Stimulated activated CD4-positive, alpha-beta T cell treated with anti-CD3 and anti-CD28 coated beads, TNF-alpha, amount 100 ng/mL, for 1 hour (primary cell): Measurements from ENCODE around the gene TNIK.
"Not testable (repeated sequence)": the region's sequence is repeated elsewhere in the genome, so short reads cannot be mapped to it uniquely, and the experiment has no call there.

Experiments used
- DNase-seq, 3 donors: peaks; one replicate each; pipeline ENCODE4 v3.0.0-alpha.2; 2020; ENCODE audit warnings: low read depth in 3 of 3, low spot score in 1 of 3

TNIK gene

DNA sequence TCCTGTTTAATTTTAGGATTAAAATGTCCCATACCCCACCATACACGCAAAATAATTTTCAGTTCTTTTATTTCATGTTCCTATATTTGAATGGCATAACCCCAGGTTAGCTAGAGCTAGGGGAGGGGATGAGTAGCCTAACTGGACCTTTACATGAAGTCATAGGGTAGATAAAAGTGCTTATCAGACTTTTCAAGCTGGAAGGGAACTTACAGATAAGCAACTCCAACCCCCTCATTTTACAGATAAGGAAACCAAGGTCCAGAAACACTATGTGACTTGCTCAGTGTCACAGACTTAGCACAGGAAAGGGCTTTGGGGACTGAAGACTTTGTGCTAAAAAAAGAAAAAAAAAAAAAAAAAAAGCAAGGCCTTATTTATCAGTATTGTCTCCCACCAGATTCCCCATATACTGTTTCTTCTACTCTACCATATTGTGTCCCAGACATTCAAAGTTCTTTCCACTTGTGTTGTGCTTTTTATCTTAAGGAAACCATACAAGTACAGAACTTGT lies 10.6 kb upstream of the TNIK start:
- no peak for DNase-seq

DNA sequence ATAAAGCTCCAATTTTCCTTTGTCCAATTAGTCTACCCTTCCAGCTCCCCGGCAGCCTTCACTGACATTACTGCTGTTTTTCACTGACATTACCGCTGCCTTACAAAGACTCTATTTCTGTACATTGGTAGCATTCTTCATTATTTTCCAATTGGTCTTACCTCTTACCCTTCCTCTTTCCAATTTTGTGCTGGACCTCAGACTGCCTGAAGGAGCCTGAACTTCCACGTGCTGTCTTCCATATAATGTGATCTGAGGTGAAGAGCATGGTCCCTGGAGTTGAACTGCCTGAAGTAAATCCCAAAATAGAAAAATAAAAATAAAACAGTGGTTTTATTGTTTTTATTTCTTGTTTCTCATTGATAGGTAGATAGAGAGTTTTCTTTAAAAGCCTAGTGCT lies 9.2 kb upstream of the TNIK start:
- DNase-seq = no peak

DNA sequence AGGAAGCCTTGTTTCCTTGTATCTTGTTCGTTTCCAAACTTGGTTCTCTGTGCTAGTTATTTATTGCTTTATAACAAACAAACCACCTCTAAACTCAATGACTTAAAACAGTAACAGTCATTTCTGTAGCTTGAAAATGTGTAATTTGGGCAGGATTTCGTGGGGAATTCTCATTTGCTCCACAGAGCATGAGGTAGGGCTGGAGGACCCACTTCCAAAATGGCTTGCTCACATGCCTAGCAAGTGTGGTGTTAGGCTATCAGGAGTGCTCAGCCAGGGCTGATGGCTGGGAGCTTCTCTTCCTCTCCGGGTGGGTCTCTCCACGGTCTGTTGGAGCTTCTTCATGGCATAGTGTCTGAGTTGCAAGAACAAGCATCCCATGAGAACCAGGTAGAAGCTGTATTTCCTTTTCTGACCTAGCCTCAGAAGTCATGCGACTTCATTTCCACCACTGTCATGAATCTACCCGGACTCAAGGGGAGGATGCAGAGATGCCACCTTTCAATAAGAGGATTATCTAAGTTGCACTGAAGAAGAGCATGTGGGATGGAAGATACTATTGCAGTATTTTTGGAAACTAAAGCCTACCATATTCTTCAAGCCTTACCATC lies 8.2 kb upstream of the TNIK start:
- no peak for DNase-seq

DNA sequence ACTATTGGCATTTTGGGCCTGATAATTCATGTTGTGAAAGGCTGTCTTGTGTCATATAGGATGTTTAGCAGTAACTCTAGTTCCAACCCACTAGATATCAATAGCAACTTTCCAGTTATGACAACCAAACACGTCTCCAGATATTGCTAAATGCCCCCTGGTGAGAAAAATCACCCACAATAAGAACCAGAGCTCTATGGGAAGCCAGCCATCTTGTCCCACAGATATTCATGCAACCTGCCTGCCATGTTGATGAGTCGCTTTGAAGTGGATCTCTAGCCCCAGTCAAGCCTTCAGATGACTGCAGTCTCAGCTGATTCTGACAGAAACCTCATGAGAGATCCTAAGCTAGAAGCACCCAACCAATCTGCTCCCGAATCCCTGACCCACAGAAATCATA lies 5.6 kb upstream of the TNIK start:
- no peak for DNase-seq

DNA sequence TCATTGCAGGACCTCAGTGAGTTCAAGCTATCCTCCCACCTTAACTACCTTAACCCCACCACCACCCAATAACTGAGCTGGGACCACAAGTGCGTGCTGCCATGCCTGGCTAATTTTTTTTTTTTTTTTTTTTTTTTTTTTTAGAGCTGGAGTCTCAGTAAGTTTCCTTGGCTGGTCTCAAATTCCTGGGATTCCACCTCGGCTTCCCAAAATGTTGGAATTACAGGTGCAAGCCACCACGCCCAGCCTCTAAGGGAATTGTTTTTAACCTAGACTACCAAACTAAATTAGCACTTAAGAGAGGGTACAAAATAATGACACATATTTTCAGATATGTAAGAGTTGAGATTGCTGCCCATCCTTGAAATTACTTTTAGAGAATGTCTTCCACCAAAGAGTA lies 4.3 kb upstream of the TNIK start:
- DNase-seq = no peak

DNA sequence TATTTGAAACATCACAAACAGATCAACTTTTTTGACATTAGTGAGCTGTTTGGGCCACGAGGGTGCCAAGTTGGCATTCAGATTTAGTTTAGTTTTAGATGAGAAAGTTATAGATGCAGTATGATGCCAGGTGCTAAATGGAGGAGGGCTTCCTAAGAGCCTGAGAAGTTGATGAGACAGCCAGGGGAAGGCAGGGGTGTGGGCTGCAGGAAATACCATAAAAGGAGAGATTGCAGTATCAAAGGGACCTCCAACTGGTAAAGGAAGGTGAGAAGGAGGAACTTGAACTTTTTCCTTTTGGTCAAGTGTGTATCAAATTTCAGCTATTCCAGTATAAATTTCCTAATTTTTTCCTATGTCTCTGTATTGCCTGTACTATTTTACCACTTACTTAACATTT lies 2.0 kb upstream of the TNIK start:
- no peak for DNase-seq

DNA sequence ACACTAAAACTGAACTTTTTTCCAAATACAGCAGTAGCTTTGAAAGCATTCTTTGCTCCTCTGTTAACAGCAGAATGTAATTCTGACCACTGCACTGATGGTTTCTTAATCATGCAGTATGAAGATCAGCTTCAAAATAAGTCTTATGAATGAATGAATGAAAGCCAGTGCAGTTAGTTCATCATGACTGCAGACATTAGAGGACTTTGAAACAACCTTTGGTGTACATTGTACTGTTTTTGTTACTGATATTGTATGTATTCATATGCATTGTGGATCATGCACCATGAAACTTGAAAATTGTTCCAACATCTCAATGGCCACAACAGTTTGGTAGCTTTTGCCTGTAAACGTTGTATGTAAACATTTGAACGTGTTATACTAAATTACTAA lies 1.3 kb upstream of the TNIK start:
- no peak for DNase-seq

DNA sequence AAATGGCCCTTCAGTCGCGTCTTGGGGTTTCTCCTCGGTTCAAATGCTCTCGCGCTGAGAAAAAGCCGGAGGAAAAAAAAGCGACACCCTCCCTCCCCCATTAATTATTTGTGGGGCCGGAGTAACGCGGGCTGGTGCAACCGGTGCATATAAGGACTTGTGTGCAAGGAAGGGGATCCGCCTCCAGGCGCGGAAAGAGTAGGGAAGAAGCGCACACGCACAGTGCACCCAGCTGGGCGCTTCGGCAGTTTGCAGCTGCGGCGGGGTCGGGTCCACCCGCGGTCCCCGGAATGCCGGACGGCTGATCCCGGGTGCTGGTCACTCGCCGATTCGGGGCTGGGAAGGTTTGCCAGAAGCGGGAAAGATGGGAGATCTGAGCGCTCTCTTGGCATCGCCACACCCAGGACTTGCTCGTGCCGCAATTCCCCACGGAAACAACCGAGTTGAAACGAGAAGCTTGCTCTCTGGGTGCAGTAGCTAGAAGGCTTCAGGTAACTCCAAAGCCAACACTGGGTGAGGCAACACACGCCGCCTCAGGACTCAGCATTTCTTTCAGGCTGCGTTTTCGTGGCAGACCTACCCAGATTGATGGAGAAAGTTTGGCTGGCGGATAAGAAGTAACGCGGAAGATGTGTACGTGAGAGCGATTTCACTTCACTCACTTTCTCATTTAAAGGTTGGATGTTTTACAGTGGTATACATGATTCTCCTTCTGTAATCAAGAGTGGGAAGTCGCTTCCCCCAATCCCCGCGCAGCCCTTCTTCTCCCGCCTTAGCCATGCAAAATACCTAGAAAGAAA lies 720 bp upstream of the TNIK start:
- no peak for DNase-seq

DNA sequence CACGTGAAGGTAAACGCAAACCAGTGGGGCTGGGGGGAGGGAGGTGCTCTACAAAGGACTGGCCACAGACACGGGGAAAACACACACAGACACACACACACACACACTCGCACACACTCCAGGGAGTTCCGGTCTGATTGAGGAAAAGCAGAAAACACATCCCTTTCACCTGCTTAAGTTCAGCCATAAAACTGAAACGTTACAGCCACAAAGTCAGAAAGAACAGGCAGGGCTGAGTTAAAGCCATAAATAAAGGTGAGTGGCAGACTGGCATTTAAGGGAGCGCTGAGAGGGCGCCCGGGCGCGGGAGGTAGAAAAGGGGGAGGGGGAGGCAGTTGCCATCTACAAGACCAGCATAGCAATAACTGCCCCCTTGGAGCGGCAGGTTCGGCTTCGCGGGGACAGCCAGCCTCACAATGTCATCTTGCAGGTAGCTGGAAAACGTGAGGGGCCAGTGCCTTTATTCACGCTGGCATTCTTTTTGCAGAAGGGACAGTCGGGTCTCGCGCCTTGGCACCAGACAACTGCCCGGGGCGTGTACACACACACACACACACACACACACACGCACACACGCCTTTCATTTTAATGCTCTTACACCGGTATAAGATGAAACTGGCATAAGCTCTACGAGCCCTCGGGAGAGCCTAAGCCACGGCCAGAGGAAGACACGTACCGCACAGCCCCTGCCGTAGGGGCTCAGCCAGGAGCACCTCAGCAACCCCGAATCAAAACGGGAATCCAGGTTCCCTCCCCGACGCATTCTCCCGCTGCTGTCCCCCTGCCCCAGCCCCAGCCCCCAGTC lies 866 bp downstream of the TNIK start:
- peak in 1 of 3 donors; percentile 32 for DNase-seq

DNA sequence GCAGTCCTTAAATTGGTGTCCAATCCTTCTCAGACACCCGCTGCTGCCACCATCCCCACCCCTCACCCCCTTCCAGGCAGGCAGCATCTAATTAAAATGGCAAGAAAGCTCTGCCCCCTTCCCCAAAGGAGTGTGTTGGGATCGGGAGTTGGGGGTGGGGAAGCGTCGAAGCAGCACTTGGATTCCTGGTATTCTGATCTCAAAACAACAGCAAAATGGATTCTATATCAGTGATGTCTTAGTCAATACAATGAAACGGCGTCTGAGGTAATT lies 1.4 kb downstream of the TNIK start:
- DNase-seq = no peak

DNA sequence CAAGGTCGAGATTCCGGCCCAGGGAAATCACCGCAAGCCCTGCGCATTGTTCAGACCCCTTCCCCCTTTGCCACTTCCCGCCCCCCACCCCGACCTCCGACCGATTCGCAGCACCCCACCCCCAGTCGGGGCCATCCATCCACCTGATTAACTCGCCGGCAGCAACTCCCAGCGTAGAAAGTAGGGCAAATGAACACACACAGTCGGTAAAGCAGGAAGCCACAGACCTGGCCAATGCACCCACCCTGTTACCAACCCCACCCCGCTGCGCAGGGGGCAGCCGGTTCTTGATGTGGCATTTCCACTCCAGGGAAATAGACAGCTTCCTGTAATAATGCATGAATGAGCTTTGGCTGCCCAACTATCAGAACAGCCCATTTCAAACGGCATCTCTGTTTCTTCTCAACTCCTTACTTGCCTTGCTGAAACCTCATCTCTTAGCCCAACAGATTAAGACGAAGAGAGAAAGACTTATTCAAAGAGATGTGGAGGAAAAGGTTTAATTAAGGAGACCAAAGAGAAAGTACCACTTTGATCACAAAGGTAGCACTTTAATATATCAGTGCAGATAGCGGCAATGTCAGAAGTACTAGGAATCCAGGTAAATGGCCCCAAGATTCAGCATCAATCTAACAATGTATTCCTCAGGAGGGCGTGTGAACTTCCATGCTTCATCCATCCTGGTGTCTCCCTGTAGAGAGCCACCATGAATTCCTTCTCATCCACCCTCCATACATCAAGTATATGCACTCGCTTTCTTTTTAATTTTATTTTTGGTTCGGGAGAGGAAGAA lies 1.9 kb downstream of the TNIK start:
- no peak for DNase-seq

DNA sequence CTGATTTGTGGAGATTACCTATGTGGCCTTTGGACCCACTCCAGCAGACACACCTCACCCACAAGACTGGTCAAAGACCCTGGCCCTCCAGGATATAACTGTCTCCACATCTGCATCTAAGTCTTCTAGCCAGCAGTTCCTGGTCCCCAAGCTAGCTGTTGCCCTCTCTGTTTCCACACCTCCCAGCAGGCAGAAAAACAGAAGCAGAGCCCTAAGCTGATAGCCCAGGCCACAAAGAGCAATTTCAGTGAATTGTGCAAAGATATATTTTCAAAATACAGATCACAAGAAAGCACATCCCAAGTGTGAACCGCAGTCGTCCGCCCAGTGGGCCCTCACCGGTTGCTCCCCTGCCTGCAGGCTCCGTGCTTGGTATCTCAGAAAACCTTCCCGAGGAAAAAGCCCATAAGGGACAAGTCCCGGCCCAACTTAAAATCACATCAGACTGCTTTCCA lies 2.6 kb downstream of the TNIK start:
- no peak for DNase-seq

DNA sequence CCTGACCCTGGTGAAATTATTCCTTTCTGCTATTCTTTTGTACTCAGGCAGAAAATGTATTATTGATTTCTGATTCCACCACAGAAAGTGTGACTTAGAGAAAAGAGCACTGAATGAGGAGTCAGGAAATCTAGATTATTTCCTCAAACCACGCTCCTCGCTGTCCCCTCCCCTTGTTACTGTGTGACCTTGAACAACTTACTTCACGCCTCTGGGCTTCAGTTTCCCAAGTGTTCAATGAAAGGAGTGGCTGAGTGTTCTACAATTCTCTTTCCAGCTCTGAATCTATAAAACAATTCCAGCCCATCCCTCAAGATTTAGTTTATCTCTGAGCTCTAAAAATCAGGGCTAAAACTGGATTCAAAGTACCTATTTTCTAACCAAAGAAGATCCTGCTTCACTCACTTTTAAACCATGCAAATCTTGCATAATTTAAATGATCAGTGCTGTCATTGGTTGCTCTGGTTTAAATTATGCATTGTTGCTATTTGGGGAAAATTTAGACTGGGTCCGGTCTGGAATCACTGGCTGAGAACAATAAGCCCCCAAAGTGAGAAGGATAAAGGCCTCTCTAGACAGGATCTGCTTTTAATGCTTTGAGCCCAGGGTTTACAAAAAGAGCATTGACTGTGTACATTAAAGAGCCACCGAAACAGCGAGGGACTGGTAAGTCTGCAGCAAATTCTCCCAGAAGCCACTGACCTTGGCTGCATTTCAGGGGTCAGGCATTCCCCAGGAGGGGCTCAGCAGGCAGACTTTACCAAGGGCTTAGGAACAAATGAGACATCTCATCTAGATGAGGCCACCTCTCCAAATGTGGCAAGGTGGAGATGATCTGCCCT lies 3.2 kb downstream of the TNIK start:
- DNase-seq = no peak

DNA sequence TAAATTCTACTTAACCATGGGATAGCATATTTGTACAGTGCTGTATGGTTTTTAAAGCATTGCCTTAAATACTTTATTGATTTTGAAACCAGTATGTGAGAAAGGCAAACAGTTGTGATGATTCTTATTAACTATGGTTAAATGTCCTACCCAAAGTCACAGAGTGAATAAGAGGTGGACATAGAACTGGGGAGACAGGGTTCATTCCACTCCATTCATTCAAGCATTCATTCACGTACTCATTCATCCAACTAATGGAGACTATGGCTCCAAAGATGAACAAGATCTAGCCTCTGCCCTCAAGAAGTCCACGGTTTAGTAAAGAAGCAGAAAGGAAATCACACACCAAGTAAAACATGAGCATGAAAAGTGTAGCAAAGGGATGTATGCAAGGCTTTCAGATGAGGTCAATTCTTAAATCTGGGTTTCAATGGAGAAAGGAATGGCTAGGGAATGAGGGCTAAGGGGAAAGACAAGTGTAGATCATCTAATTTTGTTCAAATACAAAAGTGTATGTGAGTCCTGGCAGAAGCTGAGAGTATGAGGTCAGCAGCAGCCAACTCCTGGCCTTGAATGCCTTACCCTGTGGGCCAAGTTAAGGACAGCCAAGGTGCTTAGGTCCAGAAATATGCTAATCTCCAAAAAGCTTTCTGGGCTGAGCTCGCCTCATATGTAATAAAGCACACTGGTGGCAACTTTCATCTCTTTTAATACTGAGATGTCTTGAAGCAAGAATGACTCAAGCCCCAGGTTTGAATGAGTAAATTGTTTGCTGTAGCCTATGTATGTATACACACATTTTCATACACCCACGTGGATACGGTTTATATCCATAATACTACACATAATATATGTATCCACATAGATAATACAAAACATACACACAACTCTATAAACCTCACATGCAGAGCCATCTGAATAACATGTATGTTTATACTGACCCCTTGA lies 4.3 kb downstream of the TNIK start:
- no peak for DNase-seq

DNA sequence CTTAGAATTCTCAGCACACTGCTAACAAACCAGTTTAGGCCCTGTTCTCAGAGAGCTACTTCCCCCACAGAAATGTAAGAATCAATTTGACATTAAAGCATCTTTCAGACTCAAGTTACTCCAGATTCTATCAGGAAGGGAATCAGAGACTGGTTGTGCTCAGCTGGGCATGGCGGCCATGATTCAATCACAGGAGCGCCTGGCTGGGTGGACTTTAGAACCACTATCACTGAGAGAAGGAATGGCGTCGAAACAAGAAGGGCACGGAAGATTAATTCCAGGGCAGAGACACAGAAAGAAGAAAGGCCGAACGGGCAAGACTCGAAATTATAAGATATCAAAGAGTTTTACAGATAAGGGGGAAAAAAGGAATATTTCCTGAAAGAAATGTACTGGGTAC lies 6.2 kb downstream of the TNIK start:
- DNase-seq = no peak

DNA sequence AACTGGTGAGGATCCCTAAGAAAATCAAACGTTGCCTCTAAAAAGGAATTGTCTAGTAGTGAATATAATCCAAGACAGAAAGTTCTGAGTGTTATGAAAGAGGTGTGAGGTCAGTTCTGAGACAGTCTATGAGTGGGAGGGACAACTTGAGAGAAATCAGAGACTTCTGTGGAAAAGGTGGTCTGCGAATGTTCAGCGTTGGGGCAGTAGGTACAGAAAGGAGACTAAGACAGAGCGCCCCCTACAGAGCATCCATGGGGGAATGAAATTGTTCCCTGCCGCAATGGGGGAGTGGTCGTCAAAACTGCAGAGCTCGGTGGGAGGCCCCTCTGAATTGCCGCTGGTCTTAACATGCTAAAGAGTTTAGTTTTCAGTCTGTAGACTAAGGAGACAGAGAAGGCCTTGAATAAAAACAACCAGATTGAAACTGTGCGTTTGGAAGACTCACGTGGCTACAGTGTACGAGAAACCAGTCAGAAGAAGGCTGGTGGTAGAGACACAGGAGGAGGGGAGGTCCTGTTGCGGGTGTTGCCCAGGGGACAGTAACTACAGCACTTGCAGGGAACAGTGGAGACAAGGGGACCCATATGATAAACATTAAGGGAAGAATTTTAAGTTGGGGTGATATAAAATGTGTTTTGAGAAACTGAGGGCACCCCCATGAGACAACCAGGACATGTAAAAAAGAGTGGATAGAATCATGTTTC lies 6.9 kb downstream of the TNIK start:
- no peak for DNase-seq

DNA sequence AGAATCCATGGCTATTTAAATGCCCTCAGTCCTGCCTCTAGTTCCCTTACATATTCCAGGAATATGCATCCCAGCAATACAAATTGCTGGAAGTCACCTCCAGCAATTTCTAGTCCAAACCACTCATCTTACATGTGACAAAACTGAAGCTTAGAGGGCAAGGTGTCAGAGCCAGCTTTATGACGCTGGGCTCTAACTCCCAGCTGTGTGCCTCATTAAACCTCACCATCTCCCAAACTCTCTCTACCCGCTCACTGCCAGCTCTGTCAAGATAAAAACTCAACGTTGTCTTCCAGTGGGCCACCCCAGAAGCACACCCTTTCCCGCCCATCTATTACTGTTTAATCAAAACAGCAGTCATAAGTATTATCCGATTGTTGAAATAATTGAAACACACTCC lies 7.9 kb downstream of the TNIK start:
- DNase-seq = no peak

DNA sequence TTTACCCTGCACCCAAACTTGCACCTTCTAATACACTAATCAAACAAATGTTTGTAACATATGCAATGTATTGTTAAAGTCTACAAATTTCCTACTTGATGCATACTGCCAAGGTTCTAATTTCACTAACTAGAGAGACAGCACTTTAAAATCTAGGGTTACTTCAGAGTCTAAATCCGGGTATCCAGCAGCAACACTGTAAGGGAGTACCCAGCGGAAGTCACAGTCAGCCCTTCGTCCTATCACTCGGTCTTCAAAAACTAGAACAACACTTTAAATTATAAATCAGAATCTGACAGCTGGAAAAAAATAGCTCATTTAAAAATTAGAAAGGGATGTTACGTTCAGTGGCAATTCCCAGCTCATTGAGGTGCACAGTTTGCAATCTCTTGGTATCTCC lies 8.3 kb downstream of the TNIK start:
- no peak for DNase-seq

DNA sequence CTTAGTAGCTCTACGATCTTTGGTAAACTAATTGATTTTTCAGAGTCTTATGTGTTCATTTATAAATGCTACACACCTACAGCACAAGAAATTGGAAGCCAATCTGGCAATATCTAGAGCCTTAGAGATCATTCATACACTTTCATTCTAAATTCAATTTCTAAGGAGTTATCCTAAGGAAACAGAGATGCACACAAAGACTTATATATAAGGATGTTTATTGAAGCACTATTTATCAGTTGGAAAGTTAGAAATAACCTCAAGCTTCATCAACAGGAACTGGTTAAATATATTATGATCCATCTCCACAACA lies 12.7 kb downstream of the TNIK start:
- DNase-seq = not testable (repeated sequence)
